ENCODE data around the gene UBAC2. TPM values are rescaled to one million over a fixed set of nuclear protein-coding genes. Genes with fewer than 3 reads are reported as not detected.

UBAC2 gene
- total RNA-seq, 2 donors from 2014 or later, result 40.2 to 43.0 TPM

- ATAC-seq (no peak), DNase-seq (no peak)
- intact Hi-C loops (cut with DNase I), result loop anchor here (10.0 kb wide), 2 partner anchors 52 to 62 kb away; partner anchors contain the start of gene UBAC2 (in 1 of the 2)
Observed at GRCh38 chr13:99257291-99257690, 56.6 kb downstream of the UBAC2 start.

- intact Hi-C loops (cut with DNase I), result loop anchor here (10.0 kb wide), 2 partner anchors 54 to 64 kb away; partner anchors contain the start of gene UBAC2 (in 1 of the 2)
- no peak for DNase-seq
- peak in 1 of 2 donors; percentile 30 for ATAC-seq
Observed at GRCh38 chr13:99258210-99258860, 57.7 kb downstream of the UBAC2 start, which contains the start of gene GPR18. Gene GPR18, minus strand, starts transcription at chr13:99258379. Its CDS starts 2,507 bp downstream, at chr13:99255872.

GRCh38 chr13:99258946-99259345 is 58.3 kb downstream of the UBAC2 start:
- DNase-seq (no peak), ATAC-seq (no peak)
- intact Hi-C loops (cut with DNase I), result loop anchor here (10.0 kb wide), 2 partner anchors 54 to 64 kb away; partner anchors contain the start of gene UBAC2 (in 1 of the 2)

- intact Hi-C loops (cut with DNase I), result no loop called here
- ATAC-seq, result no peak
- DNase-seq, result no peak
Observed at GRCh38 chr13:99260216-99260615, 59.6 kb downstream of the UBAC2 start.

- DNase-seq (no peak), ATAC-seq (no peak)
- intact Hi-C loops (cut with DNase I), result no loop called here
Observed at GRCh38 chr13:99261059-99261458, 60.4 kb downstream of the UBAC2 start.

GRCh38 chr13:99263126-99263785 is 62.6 kb downstream of the UBAC2 start:
- intact Hi-C loops (cut with DNase I), result no loop called here
- no peak for ATAC-seq
- DNase-seq, result no peak

- intact Hi-C loops (cut with DNase I), result loop anchor here in 1 of 2 donors (2.0 kb wide), 1 partner anchor 87 kb away; no protein-coding TSS in a partner anchor
Observed at GRCh38 chr13:99264051-99264450, 63.4 kb downstream of the UBAC2 start.

GRCh38 chr13:99265162-99265800 is 64.6 kb downstream of the UBAC2 start:
- ATAC-seq, result no peak
- intact Hi-C loops (cut with DNase I), result loop anchor here (2.0 to 5.0 kb wide), 2 partner anchors 88 to 172 kb away; no protein-coding TSS in a partner anchor
- no peak for DNase-seq

More at GRCh38 chr13:99264051-99264450, 63.4 kb downstream of the UBAC2 start:
- DNase-seq, result no peak
- ATAC-seq, result no peak

GRCh38 chr13:99265821-99266426 is 65.3 kb downstream of the UBAC2 start:
- intact Hi-C loops (cut with DNase I), result loop anchor here (2.0 to 5.0 kb wide), 2 partner anchors 89 to 171 kb away; no protein-coding TSS in a partner anchor
- DNase-seq (no peak), ATAC-seq (peak in 1 of 2 donors; percentile 39)

GRCh38 chr13:99266827-99267226 is 66.2 kb downstream of the UBAC2 start:
- no peak for ATAC-seq
- DNase-seq, result no peak
- intact Hi-C loops (cut with DNase I), result loop anchor here in 1 of 2 donors (2.0 to 5.0 kb wide), 2 partner anchors 90 to 170 kb away; no protein-coding TSS in a partner anchor

GRCh38 chr13:99267927-99268326 is 67.3 kb downstream of the UBAC2 start:
- intact Hi-C loops (cut with DNase I), result loop anchor here in 1 of 2 donors (2.0 to 5.0 kb wide), 2 partner anchors 91 to 169 kb away; no protein-coding TSS in a partner anchor

GRCh38 chr13:99268822-99269221 is 68.2 kb downstream of the UBAC2 start:
- intact Hi-C loops (cut with DNase I), result loop anchor here (1.0 to 5.0 kb wide), 2 partner anchors 168 kb away; no protein-coding TSS in a partner anchor
- DNase-seq (no peak), ATAC-seq (no peak)

More at GRCh38 chr13:99267927-99268326, 67.3 kb downstream of the UBAC2 start:
- ATAC-seq (no peak), DNase-seq (no peak)

GRCh38 chr13:99269627-99270241 is 69.1 kb downstream of the UBAC2 start:
- ATAC-seq (peak; percentile 64 to 73), DNase-seq (no peak)
- intact Hi-C loops (cut with DNase I), result loop anchor here (1.0 to 5.0 kb wide), 3 partner anchors 98 to 168 kb away; no protein-coding TSS in a partner anchor

GRCh38 chr13:99270518-99270917 is 69.9 kb downstream of the UBAC2 start:
- no peak for ATAC-seq
- intact Hi-C loops (cut with DNase I), result loop anchor here in 1 of 2 donors (5.0 kb wide), 1 partner anchor 97 kb away; no protein-coding TSS in a partner anchor
- no peak for DNase-seq

GRCh38 chr13:99271249-99271648 is 70.6 kb downstream of the UBAC2 start:
- intact Hi-C loops (cut with DNase I), result loop anchor here in 1 of 2 donors (5.0 kb wide), 1 partner anchor 96 kb away; no protein-coding TSS in a partner anchor
- ATAC-seq, result no peak
- no peak for DNase-seq

- intact Hi-C loops (cut with DNase I), result loop anchor here in 1 of 2 donors (5.0 kb wide), 1 partner anchor 95 kb away; no protein-coding TSS in a partner anchor
- ATAC-seq, result no peak
- DNase-seq, result no peak
Observed at GRCh38 chr13:99272481-99272880, 71.8 kb downstream of the UBAC2 start.

- intact Hi-C loops (cut with DNase I), result loop anchor here in 1 of 2 donors (5.0 kb wide), 1 partner anchor 94 kb away; no protein-coding TSS in a partner anchor
- ATAC-seq (peak; percentile 41 to 64), DNase-seq (no peak)
Observed at GRCh38 chr13:99273128-99273527, 72.5 kb downstream of the UBAC2 start.

GRCh38 chr13:99275093-99275469 is 74.4 kb downstream of the UBAC2 start:
- DNase-seq (no peak), ATAC-seq (peak in 1 of 2 donors; percentile 42)
- intact Hi-C loops (cut with DNase I), result no loop called here
